Measurements from ENCODE around the gene GSTA4.
A peak's percentile ranks its signal among the peaks of the same experiment; 100 is the strongest.
"Not testable (repeated sequence)": the region's sequence is repeated elsewhere in the genome, so short reads cannot be mapped to it uniquely, and the experiment has no call there.

The GSTA4 gene

DNA sequence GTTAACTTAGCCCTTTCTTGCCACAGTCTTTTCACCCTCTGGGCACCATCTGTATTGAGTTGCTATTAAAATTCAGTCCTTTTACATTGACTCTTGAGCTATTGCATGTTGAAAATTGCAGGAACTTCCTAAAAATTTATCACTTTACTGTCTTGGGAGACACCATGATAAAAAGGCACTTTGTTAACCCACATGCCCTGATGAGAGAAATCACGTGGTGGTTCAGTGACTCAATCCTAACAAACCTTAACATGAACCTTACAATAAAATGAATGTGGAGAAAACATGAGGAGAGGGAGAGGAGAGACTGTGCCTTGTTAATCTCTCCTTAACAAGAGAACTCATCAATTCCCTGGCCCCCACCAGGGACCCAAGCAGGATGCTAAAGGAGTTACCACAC is 30.8 kb downstream of the GSTA4 start:
- H4K8ac ChIP-seq (ENCODE audit: low read depth, low read length), result no peak overlapping the region
- no peak overlapping the region for H3K27ac ChIP-seq (replicated peaks; ENCODE audit: low read length)
- no peak overlapping the region for H2BK5ac ChIP-seq (ENCODE audit: low read length)

DNA sequence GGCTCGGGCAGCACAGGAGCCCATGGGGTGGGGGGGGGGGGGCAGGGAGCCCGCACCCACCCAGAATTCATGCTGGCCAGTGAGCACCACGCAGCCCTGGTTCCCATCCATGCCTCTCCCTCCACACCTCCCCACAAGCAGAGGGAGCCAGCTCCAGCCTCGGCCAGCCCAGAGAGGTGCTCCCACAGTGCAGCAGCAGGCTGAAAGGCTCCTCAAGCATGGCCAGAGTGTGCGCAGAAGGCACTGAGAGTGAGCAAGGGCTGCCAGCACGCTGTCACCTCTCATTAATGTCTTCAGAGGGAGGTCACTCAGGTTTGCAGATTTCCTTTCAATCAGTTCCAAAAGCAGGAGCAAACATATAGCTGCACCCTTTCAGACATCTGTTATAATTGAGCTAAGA is 32.4 kb downstream of the GSTA4 start:
- no peak overlapping the region for H2BK15ac ChIP-seq (ENCODE audit: low read length)
- no peak overlapping the region for H3K9ac ChIP-seq (ENCODE audit: low read depth, low read length, poor library complexity)
- H3K4me2 ChIP-seq (ENCODE audit: insufficient read depth, low read length, poor library complexity, severe bottlenecking), result no peak overlapping the region
- H2BK12ac ChIP-seq (ENCODE audit: low read length), result no peak overlapping the region
- no peak overlapping the region for H3K4me3 ChIP-seq (ENCODE audit: low read length in 2 of 2)
- no peak overlapping the region for H2AFZ ChIP-seq (ENCODE audit: low read length)
- H4K91ac ChIP-seq (ENCODE audit: low read depth, low read length, poor library complexity), result no peak overlapping the region
- H3K79me1 ChIP-seq (ENCODE audit: low read depth, low read length), result no peaks in the 10 kb centered on the region
- WGBS, 2 donors (ENCODE audit: extremely low coverage in 2 of 2, insufficient read length in 2 of 2, insufficient replicate concordance in 1 of 2), result no CpG with 5 or more reads among the region's 6 CpGs
- no peak overlapping the region for H3K27ac ChIP-seq (replicated peaks; ENCODE audit: low read length)
- no peak overlapping the region for H3K18ac ChIP-seq (ENCODE audit: low read length)
- H3K9me3 ChIP-seq (replicated peaks in 1 of 2; ENCODE audit: control insufficient read depth in 2 of 2, insufficient read depth in 1 of 2, low read depth in 1 of 2, low read length in 2 of 2), result peaks cover 0 to 6% of the 10 kb centered on the region in 2 donors
- no peak overlapping the region for H2BK5ac ChIP-seq (ENCODE audit: low read length)
- peak overlapping the region; percentile 3 for H4K8ac ChIP-seq (ENCODE audit: low read depth, low read length)
- H3K4me1 ChIP-seq (ENCODE audit: control insufficient read depth in 2 of 2, insufficient read depth in 1 of 2, low read depth in 1 of 2, low read length in 2 of 2), result no peaks in the 10 kb centered on the region
- H3K36me3 ChIP-seq (replicated peaks in 1 of 2; ENCODE audit: control insufficient read depth in 2 of 2, insufficient read depth in 2 of 2, low read length in 2 of 2), result no peaks in the 10 kb centered on the region
- no peak overlapping the region for H2BK120ac ChIP-seq (ENCODE audit: low read depth, low read length)
- H3K27me3 ChIP-seq (ENCODE audit: control insufficient read depth in 3 of 3, insufficient read depth in 3 of 3, low read depth in 1 of 3, low read length in 3 of 3), result peaks cover 0 to 12% (median 0%) of the 10 kb centered on the region in 3 experiments
- H3K14ac ChIP-seq (ENCODE audit: low read length), result no peak overlapping the region
- no peak overlapping the region for H3K23ac ChIP-seq (ENCODE audit: low read depth, low read length, poor library complexity)
- no peak overlapping the region for H3K4ac ChIP-seq (ENCODE audit: low read length)
- DNase-seq (ENCODE audit: low spot score), result no peak
- H2AK5ac ChIP-seq (ENCODE audit: low read depth, low read length), result no peak overlapping the region

More for the DNA sequence above, 30.8 kb downstream of the GSTA4 start:
- Histone ChIP-seq H3K79me1 (ENCODE audit: low read depth, low read length) (no peaks in the 10 kb centered on the region), H3K4me1 (ENCODE audit: control insufficient read depth in 2 of 2, insufficient read depth in 1 of 2, low read depth in 1 of 2, low read length in 2 of 2) (no peaks in the 10 kb centered on the region), H2BK15ac (ENCODE audit: low read length) (no peak overlapping the region), H3K9me3 (replicated peaks in 1 of 2; ENCODE audit: control insufficient read depth in 2 of 2, insufficient read depth in 1 of 2, low read depth in 1 of 2, low read length in 2 of 2) (peaks cover 0 to 6% of the 10 kb centered on the region in 2 donors), H3K9ac (ENCODE audit: low read depth, low read length, poor library complexity) (no peak overlapping the region), H3K4me2 (ENCODE audit: insufficient read depth, low read length, poor library complexity, severe bottlenecking) (no peak overlapping the region), H2AK5ac (ENCODE audit: low read depth, low read length) (no peak overlapping the region), H3K36me3 (replicated peaks in 1 of 2; ENCODE audit: control insufficient read depth in 2 of 2, insufficient read depth in 2 of 2, low read length in 2 of 2) (no peaks in the 10 kb centered on the region), H3K18ac (ENCODE audit: low read length) (no peak overlapping the region), H3K23ac (ENCODE audit: low read depth, low read length, poor library complexity) (no peak overlapping the region), H3K4me3 (ENCODE audit: low read length in 2 of 2) (no peak overlapping the region), H4K91ac (ENCODE audit: low read depth, low read length, poor library complexity) (no peak overlapping the region), H2AFZ (ENCODE audit: low read length) (no peak overlapping the region), H2BK12ac (ENCODE audit: low read length) (no peak overlapping the region), H3K27me3 (ENCODE audit: control insufficient read depth in 3 of 3, insufficient read depth in 3 of 3, low read depth in 1 of 3, low read length in 3 of 3) (peaks cover 0 to 11% (median 0%) of the 10 kb centered on the region in 3 experiments), H2BK120ac (ENCODE audit: low read depth, low read length) (no peak overlapping the region), H3K14ac (ENCODE audit: low read length) (no peak overlapping the region), H3K4ac (ENCODE audit: low read length) (no peak overlapping the region)
- no CpG with 5 or more reads among the region's 1 CpG for WGBS, 2 donors (ENCODE audit: extremely low coverage in 2 of 2, insufficient read length in 2 of 2, insufficient replicate concordance in 1 of 2)
- no peak for DNase-seq (ENCODE audit: low spot score)

DNA sequence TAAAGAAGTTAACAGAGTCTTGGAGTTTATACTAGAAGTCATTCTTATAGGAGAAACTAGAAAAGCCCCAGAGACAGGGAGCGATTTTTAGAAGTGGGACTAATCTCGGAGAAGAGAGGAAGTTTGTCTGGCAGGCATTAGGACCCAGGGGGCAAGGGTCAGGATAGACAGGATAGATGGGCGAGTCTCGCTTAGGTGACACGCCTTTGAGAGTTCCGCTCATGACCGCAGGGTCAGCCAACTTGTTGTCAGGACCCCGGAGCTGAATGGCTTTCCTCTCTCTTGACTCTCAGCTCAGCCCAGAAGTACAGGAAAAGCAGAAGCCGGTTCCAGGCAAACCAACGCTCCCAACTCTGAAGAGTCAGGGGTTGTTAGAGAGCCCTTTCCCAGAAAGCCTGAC is 34.1 kb downstream of the GSTA4 start:
- not testable (repeated sequence) for H2BK12ac ChIP-seq (ENCODE audit: low read length); H3K9me3 ChIP-seq (replicated peaks in 1 of 2; ENCODE audit: control insufficient read depth in 2 of 2, insufficient read depth in 1 of 2, low read depth in 1 of 2, low read length in 2 of 2); H3K27ac ChIP-seq (replicated peaks; ENCODE audit: low read length); H3K18ac ChIP-seq (ENCODE audit: low read length); H2BK15ac ChIP-seq (ENCODE audit: low read length); H3K79me1 ChIP-seq (ENCODE audit: low read depth, low read length); H2BK120ac ChIP-seq (ENCODE audit: low read depth, low read length); H3K36me3 ChIP-seq (replicated peaks in 1 of 2; ENCODE audit: control insufficient read depth in 2 of 2, insufficient read depth in 2 of 2, low read length in 2 of 2); H3K4ac ChIP-seq (ENCODE audit: low read length); H4K91ac ChIP-seq (ENCODE audit: low read depth, low read length, poor library complexity); H3K4me2 ChIP-seq (ENCODE audit: insufficient read depth, low read length, poor library complexity, severe bottlenecking); H3K14ac ChIP-seq (ENCODE audit: low read length); H2BK5ac ChIP-seq (ENCODE audit: low read length); H4K8ac ChIP-seq (ENCODE audit: low read depth, low read length); H3K4me1 ChIP-seq (ENCODE audit: control insufficient read depth in 2 of 2, insufficient read depth in 1 of 2, low read depth in 1 of 2, low read length in 2 of 2); H2AK5ac ChIP-seq (ENCODE audit: low read depth, low read length); H3K9ac ChIP-seq (ENCODE audit: low read depth, low read length, poor library complexity); DNase-seq (ENCODE audit: low spot score); H3K23ac ChIP-seq (ENCODE audit: low read depth, low read length, poor library complexity)
- no CpG with 5 or more reads among the region's 10 CpGs for WGBS, 2 donors (ENCODE audit: extremely low coverage in 2 of 2, insufficient read length in 2 of 2, insufficient replicate concordance in 1 of 2)
- peak overlapping the region; percentile 79 for H2AFZ ChIP-seq (ENCODE audit: low read length)
- peak overlapping the region in 1 of 2 donors; percentile 19 for H3K4me3 ChIP-seq (ENCODE audit: low read length in 2 of 2)
- peaks cover 0 to 16% (median 0%) of the 10 kb centered on the region in 3 experiments for H3K27me3 ChIP-seq (ENCODE audit: control insufficient read depth in 3 of 3, insufficient read depth in 3 of 3, low read depth in 1 of 3, low read length in 3 of 3)

DNA sequence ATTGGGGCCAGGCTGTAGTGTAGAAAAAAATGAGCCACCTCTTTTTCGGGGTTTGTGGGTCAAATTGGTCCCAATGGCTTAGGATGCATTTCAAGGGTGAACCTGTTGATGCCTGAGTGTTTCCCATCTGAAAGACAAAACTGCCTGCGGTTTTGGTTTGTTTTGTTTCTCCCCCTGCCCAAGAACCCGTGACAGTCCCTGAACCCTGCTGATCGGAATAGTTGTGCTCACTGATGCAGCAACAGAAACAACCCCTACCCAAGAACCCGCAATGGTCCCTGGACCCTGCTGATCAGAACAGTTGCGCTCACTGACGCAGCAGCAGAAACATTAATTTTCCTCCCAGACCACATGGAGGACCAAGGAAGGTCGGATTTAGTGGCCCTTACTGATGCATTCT is 34.9 kb downstream of the GSTA4 start:
- not testable (repeated sequence) for H2AK5ac ChIP-seq (ENCODE audit: low read depth, low read length); H3K9me3 ChIP-seq (replicated peaks in 1 of 2; ENCODE audit: control insufficient read depth in 2 of 2, insufficient read depth in 1 of 2, low read depth in 1 of 2, low read length in 2 of 2)
- no CpG with 5 or more reads among the region's 8 CpGs for whole genome bisulfite sequencing, 2 donors (ENCODE audit: extremely low coverage in 2 of 2, insufficient read length in 2 of 2, insufficient replicate concordance in 1 of 2)

More for the DNA sequence above, 34.9 kb downstream of the GSTA4 start:
- H3K23ac ChIP-seq (ENCODE audit: low read depth, low read length, poor library complexity); H3K4me3 ChIP-seq (ENCODE audit: low read length in 2 of 2); H3K4me2 ChIP-seq (ENCODE audit: insufficient read depth, low read length, poor library complexity, severe bottlenecking); H2AFZ ChIP-seq (ENCODE audit: low read length); H3K27ac ChIP-seq (replicated peaks; ENCODE audit: low read length); H4K91ac ChIP-seq (ENCODE audit: low read depth, low read length, poor library complexity); H3K4ac ChIP-seq (ENCODE audit: low read length); DNase-seq (ENCODE audit: low spot score); H2BK12ac ChIP-seq (ENCODE audit: low read length); H3K18ac ChIP-seq (ENCODE audit: low read length); H3K79me1 ChIP-seq (ENCODE audit: low read depth, low read length); H2BK15ac ChIP-seq (ENCODE audit: low read length); H2BK5ac ChIP-seq (ENCODE audit: low read length); H3K9ac ChIP-seq (ENCODE audit: low read depth, low read length, poor library complexity); H2BK120ac ChIP-seq (ENCODE audit: low read depth, low read length); H3K14ac ChIP-seq (ENCODE audit: low read length); H3K4me1 ChIP-seq (ENCODE audit: control insufficient read depth in 2 of 2, insufficient read depth in 1 of 2, low read depth in 1 of 2, low read length in 2 of 2); H3K36me3 ChIP-seq (replicated peaks in 1 of 2; ENCODE audit: control insufficient read depth in 2 of 2, insufficient read depth in 2 of 2, low read length in 2 of 2); H4K8ac ChIP-seq (ENCODE audit: low read depth, low read length): not testable (repeated sequence)
- H3K27me3 ChIP-seq (ENCODE audit: control insufficient read depth in 3 of 3, insufficient read depth in 3 of 3, low read depth in 1 of 3, low read length in 3 of 3), result peaks cover 0 to 16% (median 0%) of the 10 kb centered on the region in 3 experiments

Measured in neuronal stem cell (in vitro differentiated cells).